ENCODE results near the gene PRELID1. TPM values are rescaled to one million over a fixed set of nuclear protein-coding genes. Genes with fewer than 3 reads are reported as not detected.

The PRELID1 gene
- total and polyA plus RNA-seq, 11 donors: 30.3 to 160 (median 42.4) TPM

- Histone ChIP-seq H3K4me1 (peaks cover 0 to 76% (median 50%) of the 10 kb centered on the region in 12 donors), H3K27me3 (no peaks in the 10 kb centered on the region), H3K9me3 (no peaks in the 10 kb centered on the region), H3K27ac (peak overlapping the region in 7 of 12 donors; percentile 60 to 93 (median 76)), H3K4me3 (peak overlapping the region in 3 of 12 donors; percentile 90 to 99 (median 99)), H3K36me3 (peaks cover 0 to 47% (median 20%) of the 10 kb centered on the region in 9 donors)
- 56 to 64% (median 62%) methylated on average over 7 of the region's 7 CpGs for WGBS, 4 donors
- ATAC-seq (no peak), DNase-seq (peak in 1 of 5 donors; percentile 38)
- TF ChIP-seq CTCF (IDR thresholded peaks at IDR 0.05): no peak
- no peak for TF ChIP-seq POLR2A (IDR thresholded peaks at IDR 0.05)
- intact Hi-C loops (cut with DNase I): loop anchor here in 6 of 10 donors (5.0 to 10.0 kb wide), 4 partner anchors 169 to 189 kb away; partner anchors contain the start of gene NSD1 (in 1 of the 6)
Measured at GRCh38 chr5:177301503-177302165, 2.0 kb upstream of the PRELID1 start.

- intact Hi-C loops (cut with DNase I): loop anchor here in 6 of 10 donors (5.0 to 10.0 kb wide), 4 partner anchors 170 to 190 kb away; partner anchors contain the start of gene NSD1 (in 1 of the 6)
- DNase-seq (no peak), ATAC-seq (peak in 1 of 4 donors; percentile 0)
- H3K27ac ChIP-seq: peak overlapping the region in 11 of 12 donors; percentile 73 to 96 (median 89)
- no peaks in the 10 kb centered on the region for H3K9me3 ChIP-seq
- peaks cover 0 to 79% (median 46%) of the 10 kb centered on the region in 12 donors for H3K4me1 ChIP-seq
- WGBS, 4 donors: 30 to 39% (median 32%) methylated on average over 23 to 24 of the region's 24 CpGs
- no peak for TF ChIP-seq CTCF (IDR thresholded peaks at IDR 0.05)
- no peak for TF ChIP-seq POLR2A (IDR thresholded peaks at IDR 0.05)
- peak overlapping the region; percentile 76 to 100 (median 94) for H3K4me3 ChIP-seq
- H3K27me3 ChIP-seq: no peaks in the 10 kb centered on the region
- peaks cover 0 to 53% (median 29%) of the 10 kb centered on the region in 9 donors for H3K36me3 ChIP-seq
Measured at GRCh38 chr5:177302354-177303110, 1.1 kb upstream of the PRELID1 start.

- peak overlapping the region; percentile 76 to 100 (median 94) for H3K4me3 ChIP-seq
- TF ChIP-seq CTCF (IDR thresholded peaks at IDR 0.05) (no peak), POLR2A (IDR thresholded peaks at IDR 0.05) (no peak)
- H3K4me1 ChIP-seq: peaks cover 0 to 90% (median 46%) of the 10 kb centered on the region in 12 donors
- ATAC-seq (no peak), DNase-seq (peak in 1 of 5 donors; percentile 25)
- no peaks in the 10 kb centered on the region for H3K9me3 ChIP-seq
- H3K27me3 ChIP-seq: no peaks in the 10 kb centered on the region
- intact Hi-C loops (cut with DNase I): loop anchor here in 6 of 10 donors (5.0 to 10.0 kb wide), 4 partner anchors 172 to 192 kb away; partner anchors contain the start of gene NSD1 (in 1 of the 6)
- WGBS, 4 donors: 1 to 2% (median 1%) methylated on average over 20 to 25 of the region's 25 CpGs
- peaks cover 0 to 48% (median 29%) of the 10 kb centered on the region in 9 donors for H3K36me3 ChIP-seq
- H3K27ac ChIP-seq: peak overlapping the region; percentile 73 to 96 (median 88)
Measured at GRCh38 chr5:177303925-177304391, 359 bp downstream of the PRELID1 start.
